Sigmoid colon (tissue), 4 donors: Measurements from ENCODE around the gene KAT7.

ENCODE experiments used
- POLR2A ChIP-seq, 2 donors: fragments of 450-650 bp; IDR thresholded peaks; one replicate each; pipeline ENCODE4 v1.6.1; 2016; ENCODE audit warnings: antibody characterized with exemption in 2 of 2, mild to moderate bottlenecking in 2 of 2, moderate library complexity in 2 of 2
- POLR2AphosphoS5 ChIP-seq, 4 donors: sonication (generic); formaldehyde crosslinking; IDR thresholded peaks; one replicate each; pipeline ENCODE4 v1.6.1; 2017; ENCODE audit warnings: antibody characterized with exemption in 4 of 4
- TF ChIP-seq, protein P1 (sequence below), 4 experiments: fragments of 450-650 bp in 3 of 4; fragments of 200-600 bp in 1 of 4; IDR thresholded peaks; one replicate each; pipeline ENCODE4 v1.5.1; 2016 to 2019; ENCODE audit warnings: antibody characterized with exemption in 4 of 4, mild to moderate bottlenecking in 3 of 4, moderate library complexity in 2 of 4

DNA sequence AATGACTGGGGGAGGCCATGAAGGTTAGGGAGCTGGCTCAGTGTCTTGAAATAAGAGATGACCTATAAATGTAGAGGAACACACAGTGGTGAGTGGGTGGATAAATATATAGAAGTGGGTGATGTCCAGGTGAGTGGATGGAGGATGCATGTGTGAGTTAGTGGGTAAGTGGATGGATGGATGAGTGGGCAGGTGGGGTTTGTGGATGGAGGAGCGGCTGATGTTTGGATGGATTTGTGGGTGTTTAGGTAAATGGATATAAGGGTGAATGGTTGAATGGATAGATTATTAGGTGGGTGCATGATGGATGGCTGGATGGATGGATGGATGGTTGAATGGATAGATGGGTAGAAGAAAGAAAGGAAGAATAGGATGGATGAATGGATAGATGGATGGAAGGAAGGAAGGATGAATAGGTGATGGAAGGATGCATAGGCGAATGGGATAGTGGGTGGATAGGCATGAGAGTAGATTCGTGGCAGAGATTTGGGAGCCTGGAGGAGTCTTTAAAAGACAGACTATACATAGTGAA is 78.5 kb downstream of the KAT7 start:
- TF ChIP-seq, protein P1, sequence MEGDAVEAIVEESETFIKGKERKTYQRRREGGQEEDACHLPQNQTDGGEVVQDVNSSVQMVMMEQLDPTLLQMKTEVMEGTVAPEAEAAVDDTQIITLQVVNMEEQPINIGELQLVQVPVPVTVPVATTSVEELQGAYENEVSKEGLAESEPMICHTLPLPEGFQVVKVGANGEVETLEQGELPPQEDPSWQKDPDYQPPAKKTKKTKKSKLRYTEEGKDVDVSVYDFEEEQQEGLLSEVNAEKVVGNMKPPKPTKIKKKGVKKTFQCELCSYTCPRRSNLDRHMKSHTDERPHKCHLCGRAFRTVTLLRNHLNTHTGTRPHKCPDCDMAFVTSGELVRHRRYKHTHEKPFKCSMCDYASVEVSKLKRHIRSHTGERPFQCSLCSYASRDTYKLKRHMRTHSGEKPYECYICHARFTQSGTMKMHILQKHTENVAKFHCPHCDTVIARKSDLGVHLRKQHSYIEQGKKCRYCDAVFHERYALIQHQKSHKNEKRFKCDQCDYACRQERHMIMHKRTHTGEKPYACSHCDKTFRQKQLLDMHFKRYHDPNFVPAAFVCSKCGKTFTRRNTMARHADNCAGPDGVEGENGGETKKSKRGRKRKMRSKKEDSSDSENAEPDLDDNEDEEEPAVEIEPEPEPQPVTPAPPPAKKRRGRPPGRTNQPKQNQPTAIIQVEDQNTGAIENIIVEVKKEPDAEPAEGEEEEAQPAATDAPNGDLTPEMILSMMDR (IDR thresholded peaks at IDR 0.05) = no peak
- TF ChIP-seq POLR2AphosphoS5 (IDR thresholded peaks at IDR 0.05) = no peak
- TF ChIP-seq POLR2A (IDR thresholded peaks at IDR 0.05) = no peak
